Tibial nerve (tissue), 4 donors: Measurements from ENCODE around the gene BST1.

Experiments
- EP300 ChIP-seq, 2 donors: sonication (generic); formaldehyde crosslinking; IDR thresholded peaks; one replicate each; pipeline ENCODE4 v1.6.1; 2017; ENCODE audit warnings: antibody characterized with exemption in 2 of 2, mild to moderate bottlenecking in 1 of 2
- POLR2A ChIP-seq, 2 donors: fragments of 450-650 bp; IDR thresholded peaks; one replicate each; pipeline ENCODE4 v1.6.1; 2017; ENCODE audit warnings: antibody characterized with exemption in 2 of 2, mild to moderate bottlenecking in 2 of 2, moderate library complexity in 2 of 2
- TF ChIP-seq, protein P1 (sequence below), 5 experiments: fragments of 200-600 bp in 3 of 5; fragments of 450-650 bp in 2 of 5; sonication (generic) in 3 of 5; IDR thresholded peaks; one replicate each; pipeline ENCODE4 v1.5.1; 2016 to 2019; ENCODE audit warnings: antibody characterized with exemption in 5 of 5, mild to moderate bottlenecking in 3 of 5, moderate library complexity in 2 of 5

DNA sequence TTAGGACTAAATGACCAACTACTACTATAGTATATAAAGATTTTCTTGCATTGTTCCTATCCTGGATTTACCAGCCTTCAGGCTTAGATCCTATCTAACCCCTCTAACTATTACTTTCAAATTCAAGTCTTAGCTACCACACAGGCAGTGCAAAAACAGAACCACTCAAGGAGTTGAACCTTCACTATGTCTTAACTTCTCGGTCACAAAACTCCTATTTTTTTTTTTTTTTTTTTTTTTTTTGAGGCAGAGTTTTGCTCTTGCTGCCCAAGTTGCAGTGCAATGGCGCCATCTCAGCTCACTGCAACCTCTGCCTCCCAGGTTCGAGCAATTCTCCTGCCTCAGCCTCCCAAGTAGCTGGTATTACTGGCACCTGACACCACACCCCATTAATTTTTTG, 27.5 kb upstream of the BST1 start:
- no peak for TF ChIP-seq POLR2A (IDR thresholded peaks at IDR 0.05)
- no peak for TF ChIP-seq EP300 (IDR thresholded peaks at IDR 0.05)
- TF ChIP-seq, protein P1, sequence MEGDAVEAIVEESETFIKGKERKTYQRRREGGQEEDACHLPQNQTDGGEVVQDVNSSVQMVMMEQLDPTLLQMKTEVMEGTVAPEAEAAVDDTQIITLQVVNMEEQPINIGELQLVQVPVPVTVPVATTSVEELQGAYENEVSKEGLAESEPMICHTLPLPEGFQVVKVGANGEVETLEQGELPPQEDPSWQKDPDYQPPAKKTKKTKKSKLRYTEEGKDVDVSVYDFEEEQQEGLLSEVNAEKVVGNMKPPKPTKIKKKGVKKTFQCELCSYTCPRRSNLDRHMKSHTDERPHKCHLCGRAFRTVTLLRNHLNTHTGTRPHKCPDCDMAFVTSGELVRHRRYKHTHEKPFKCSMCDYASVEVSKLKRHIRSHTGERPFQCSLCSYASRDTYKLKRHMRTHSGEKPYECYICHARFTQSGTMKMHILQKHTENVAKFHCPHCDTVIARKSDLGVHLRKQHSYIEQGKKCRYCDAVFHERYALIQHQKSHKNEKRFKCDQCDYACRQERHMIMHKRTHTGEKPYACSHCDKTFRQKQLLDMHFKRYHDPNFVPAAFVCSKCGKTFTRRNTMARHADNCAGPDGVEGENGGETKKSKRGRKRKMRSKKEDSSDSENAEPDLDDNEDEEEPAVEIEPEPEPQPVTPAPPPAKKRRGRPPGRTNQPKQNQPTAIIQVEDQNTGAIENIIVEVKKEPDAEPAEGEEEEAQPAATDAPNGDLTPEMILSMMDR (IDR thresholded peaks at IDR 0.05): no peak
